HepG2 (cell line): ENCODE data around the gene CCNF. TPM values are rescaled to one million over a fixed set of nuclear protein-coding genes. Genes with fewer than 3 reads are reported as not detected.

ENCODE experiments used
- FOXA3 ChIP-seq: IDR thresholded peaks from 2 replicates; pipeline ENCODE4 v1.6.1; 2016; ENCODE audit warnings: missing genetic modification reagents, missing compliant biosample characterization
- FOXO1 ChIP-seq: sonication (generic); formaldehyde crosslinking; IDR thresholded peaks from 2 replicates; pipeline ENCODE4 v1.4.0; 2020; ENCODE audit warnings: missing genetic modification reagents
- IRF2 ChIP-seq: IDR thresholded peaks from 2 replicates; pipeline ENCODE4 v1.6.1; 2018; ENCODE audit warnings: missing genetic modification reagents, missing compliant biosample characterization
- MEIS2 ChIP-seq: sonication (generic); formaldehyde crosslinking; IDR thresholded peaks from 2 replicates; pipeline ENCODE4 v1.9.0; 2021; ENCODE audit warnings: mild to moderate bottlenecking, missing genetic modification reagents
- RBM22 ChIP-seq: fragments of 200-400 bp; formaldehyde crosslinking; optimal IDR thresholded peaks from 2 replicates; pipeline ENCODE3; 2017; ENCODE audit warnings: mild to moderate bottlenecking, low read length, moderate library complexity
- TCF12 ChIP-seq, 2 experiments: fragments of 450-650 bp in 1 of 2; sonication (generic) in 1 of 2; formaldehyde crosslinking in 1 of 2; IDR thresholded peaks; 2 replicates each; pipeline versions ENCODE4 v1.6.1 to v1.8.0; 2017 to 2022; ENCODE audit warnings: antibody characterized with exemption in 1 of 2, mild to moderate bottlenecking in 1 of 2, missing genetic modification reagents in 1 of 2, moderate library complexity in 1 of 2
- XBP1 ChIP-seq: sonication (generic); formaldehyde crosslinking; IDR thresholded peaks from 2 replicates; pipeline ENCODE4 v1.5.0; 2020; ENCODE audit warnings: missing genetic modification reagents
- ZBTB4 ChIP-seq: sonication (generic); formaldehyde crosslinking; IDR thresholded peaks from 2 replicates; pipeline ENCODE4 v1.4.0; 2020; ENCODE audit warnings: missing genetic modification reagents, mild to moderate bottlenecking, borderline replicate concordance
- ZBTB43 ChIP-seq: sonication (generic); formaldehyde crosslinking; conservative IDR thresholded peaks from 2 replicates; pipeline ENCODE4 v1.4.0; 2020; ENCODE audit warnings: missing genetic modification reagents
- ZNF407 ChIP-seq: sonication (generic); formaldehyde crosslinking; IDR thresholded peaks from one replicate; pipeline ENCODE4 v1.5.1; 2020; ENCODE audit warnings: mild to moderate bottlenecking, missing genetic modification reagents; ENCODE audit errors: not compliant biosample characterization
- ZNF570 ChIP-seq: sonication (generic); formaldehyde crosslinking; IDR thresholded peaks from 2 replicates; pipeline ENCODE4 v1.4.0; 2020; ENCODE audit warnings: mild to moderate bottlenecking, missing genetic modification reagents, borderline replicate concordance
- ZNF574 ChIP-seq: sonication (generic); formaldehyde crosslinking; IDR thresholded peaks from 2 replicates; pipeline ENCODE4 v1.4.0; 2020; ENCODE audit warnings: missing genetic modification reagents
- ZNF780A ChIP-seq: sonication (generic); formaldehyde crosslinking; IDR thresholded peaks from 2 replicates; pipeline ENCODE4 v1.8.0; 2022; ENCODE audit warnings: mild to moderate bottlenecking, missing genetic modification reagents, moderate library complexity
- polyA plus RNA-seq, 8 experiments: library from polyadenylated mRNA; depleted of rRNA in 3 of 8; stranded (reverse) in 7 of 8; unstranded in 1 of 8; fragments of >200 nt; fragmentation: Illumina TruSeq in 4 of 8; extraction: Trizol in 4 of 8; gene quantifications; 2 replicates each; pipeline versions ENCODE4 v1.2.1 to v1.2.3, GENCODE V29; 2011 to 2016; ENCODE audit warnings: low read depth in 4 of 8, missing spikeins in 1 of 8, mixed read lengths in 1 of 8; ENCODE audit not compliant: insufficient read depth in 1 of 8
- total RNA-seq, 5 experiments: library from RNA; depleted of rRNA; stranded (reverse); fragments of >200 nt; fragmentation: Illumina TruSeq; extraction: Trizol; gene quantifications; 2 replicates each; pipeline ENCODE4 v1.2.3, GENCODE V29; 2016; ENCODE audit warnings: low read depth in 1 of 5

CCNF gene
- total and polyA plus RNA-seq, 2 of the 13 experiments (the other 11 are each of a cell fraction or from before 2014, with no cell fraction given) = 6.4 to 22.8 TPM

GRCh38 chr16:2484898-2485508 is 55.8 kb downstream of the CCNF start (continued):
- TF ChIP-seq ZNF407 (CRISPR knock-in tag) (no peak), XBP1 (CRISPR knock-in tag) (no peak), ZBTB43 (CRISPR knock-in tag) (peak; percentile 68; the same call in 1 of the 2 replicates), ZNF570 (CRISPR knock-in tag) (no peak), ZNF780A (CRISPR knock-in tag) (no peak), IRF2 (peak; percentile 75), ZBTB4 (CRISPR knock-in tag) (no peak), TCF12 (IDR thresholded peaks at IDR 0.05) (no peak), TCF12 (CRISPR knock-in tag; IDR thresholded peaks at IDR 0.05) (peak; percentile 58; the same call in 1 of the 2 replicates), FOXA3 (CRISPR knock-in tag) (peak; percentile 88), FOXO1 (CRISPR knock-in tag) (peak; percentile 77; the same call in 1 of the 2 replicates), ZNF574 (CRISPR knock-in tag) (peak; percentile 82), RBM22 (no peak), MEIS2 (CRISPR knock-in tag) (peak; percentile 70; the same call in 1 of the 2 replicates)
